H9 (cell line): Measurements from ENCODE around the gene MEGF10. TPM values are rescaled to one million over a fixed set of nuclear protein-coding genes. Genes with fewer than 3 reads are reported as not detected.
A peak's percentile ranks its signal among the peaks of the same experiment; 100 is the strongest.

ENCODE experiments used
- DNase-seq: peaks from one replicate; pipeline ENCODE4 v3.0.0-alpha.2; 2017
- H2AFZ ChIP-seq: one replicate; pipeline ENCODE4 v1.6.1; 2013; ENCODE audit warnings: mild to moderate bottlenecking, low read length, control low read depth, moderate library complexity
- H2AK5ac ChIP-seq: 2 replicates; pipeline ENCODE4 v1.6.1; 2013; ENCODE audit warnings: low read length, control low read depth, mixed read lengths; ENCODE audit not compliant: insufficient read length
- H2BK120ac ChIP-seq: one replicate; pipeline ENCODE4 v1.6.1; 2013; ENCODE audit warnings: low read depth, mild to moderate bottlenecking, low read length, control low read depth, inconsistent platforms; ENCODE audit not compliant: poor library complexity, severe bottlenecking
- H2BK12ac ChIP-seq: 2 replicates; pipeline ENCODE4 v1.6.1; 2013; ENCODE audit warnings: low read length, control low read depth, mixed read lengths, low read depth; ENCODE audit not compliant: insufficient read length
- H2BK15ac ChIP-seq: 2 replicates; pipeline ENCODE4 v1.6.1; 2013; ENCODE audit warnings: low read depth, low read length, control low read depth
- H2BK20ac ChIP-seq: one replicate; pipeline ENCODE4 v1.6.1; 2013; ENCODE audit warnings: low read depth, mild to moderate bottlenecking, low read length, control low read depth, inconsistent platforms; ENCODE audit not compliant: poor library complexity, severe bottlenecking
- H2BK5ac ChIP-seq: 2 replicates; pipeline ENCODE4 v1.6.1; 2013; ENCODE audit warnings: low read length, control low read depth, mixed read lengths; ENCODE audit not compliant: insufficient read length
- H3K14ac ChIP-seq: 2 replicates; pipeline ENCODE4 v1.6.1; 2013; ENCODE audit warnings: low read length, control low read depth; ENCODE audit not compliant: insufficient read depth
- H3K18ac ChIP-seq: 2 replicates; pipeline ENCODE4 v1.6.1; 2013; ENCODE audit warnings: low read depth, mild to moderate bottlenecking, mixed read lengths, low read length, control low read depth; ENCODE audit not compliant: insufficient read length
- H3K23ac ChIP-seq: 2 replicates; pipeline ENCODE4 v1.6.1; 2013; ENCODE audit warnings: low read length, control low read depth, mixed read lengths, low read depth; ENCODE audit not compliant: insufficient read length
- H3K23me2 ChIP-seq: 2 replicates; pipeline ENCODE4 v1.6.1; 2013; ENCODE audit warnings: low read depth, mild to moderate bottlenecking, mixed read lengths, low read length, control low read depth; ENCODE audit not compliant: insufficient read length, poor library complexity, severe bottlenecking
- H3K27ac ChIP-seq: 2 replicates; pipeline ENCODE4 v1.5.1; 2013; ENCODE audit warnings: low read length, control low read depth, mixed read lengths, low read depth; ENCODE audit not compliant: insufficient read length
- H3K27me3 ChIP-seq: 2 replicates; pipeline ENCODE4 v1.6.1; 2013; ENCODE audit warnings: low read length, control low read depth, inconsistent platforms; ENCODE audit not compliant: insufficient read depth
- H3K4ac ChIP-seq: 2 replicates; pipeline ENCODE4 v1.6.1; 2013; ENCODE audit warnings: low read depth, mild to moderate bottlenecking, control low read depth, inconsistent platforms, low read length, moderate library complexity
- H3K4me1 ChIP-seq: 2 replicates; pipeline ENCODE4 v1.6.1; 2013; ENCODE audit warnings: low read length, control low read depth, inconsistent platforms; ENCODE audit not compliant: insufficient read depth
- H3K4me2 ChIP-seq: 2 replicates; pipeline ENCODE4 v1.6.1; 2013; ENCODE audit warnings: low read length, control low read depth, mixed read lengths; ENCODE audit not compliant: insufficient read length, insufficient read depth
- H3K56ac ChIP-seq: 2 replicates; pipeline ENCODE4 v1.6.1; 2013; ENCODE audit warnings: low read depth, mild to moderate bottlenecking, mixed read lengths, low read length, control low read depth; ENCODE audit not compliant: insufficient read length
- H3K79me1 ChIP-seq: 2 replicates; pipeline ENCODE4 v1.6.1; 2013; ENCODE audit warnings: low read depth, mild to moderate bottlenecking, moderate library complexity, low read length, control low read depth, inconsistent platforms; ENCODE audit not compliant: insufficient read depth, poor library complexity, severe bottlenecking
- H3K79me2 ChIP-seq: 2 replicates; pipeline ENCODE4 v1.6.1; 2013; ENCODE audit warnings: low read length, control low read depth, inconsistent platforms; ENCODE audit not compliant: insufficient read depth
- H3K9ac ChIP-seq: 2 replicates; pipeline ENCODE4 v1.6.1; 2013; ENCODE audit warnings: low read length, control low read depth, mixed read lengths; ENCODE audit not compliant: insufficient read length; ENCODE audit errors: extremely low read depth
- H3K9me3 ChIP-seq: one replicate; pipeline ENCODE4 v1.6.1; 2013; ENCODE audit warnings: low read depth, low read length, inconsistent platforms; ENCODE audit not compliant: control insufficient read depth
- H3T11ph ChIP-seq: one replicate; pipeline ENCODE4 v1.6.1; 2013; ENCODE audit warnings: mild to moderate bottlenecking, low read length, control low read depth, inconsistent platforms
- H4K20me1 ChIP-seq: one replicate; pipeline ENCODE4 v1.6.1; 2013; ENCODE audit not compliant: control insufficient read depth, insufficient read length, insufficient read depth
- H4K5ac ChIP-seq: 2 replicates; pipeline ENCODE4 v1.6.1; 2013; ENCODE audit warnings: low read depth, mild to moderate bottlenecking, mixed read lengths, low read length, control low read depth; ENCODE audit not compliant: insufficient read length
- H4K8ac ChIP-seq: replicated peaks from 2 replicates; pipeline ENCODE4 v1.6.1; 2013; ENCODE audit warnings: low read length, control low read depth, mixed read lengths, low read depth; ENCODE audit not compliant: insufficient read length
- H4K91ac ChIP-seq: 2 replicates; pipeline ENCODE4 v1.6.1; 2013; ENCODE audit warnings: low read depth, mild to moderate bottlenecking, moderate library complexity, mixed read lengths, low read length, control low read depth; ENCODE audit not compliant: insufficient read length
- H3K27ac Mint-ChIP-seq, 3 experiments: 2 replicates in 2 of 3; 3 replicates in 1 of 3; pipeline ENCODE4 v1.8.0; 2020 to 2021; ENCODE audit warnings: mixed read lengths in 3 of 3, mild to moderate bottlenecking in 1 of 3, moderate library complexity in 1 of 3
- H3K27me3 Mint-ChIP-seq: 2 replicates; pipeline ENCODE4 v1.8.0; 2021; ENCODE audit warnings: low read depth, mild to moderate bottlenecking, moderate library complexity, mixed read lengths
- H3K36me3 Mint-ChIP-seq, 3 experiments: 2 replicates in 2 of 3; 3 replicates in 1 of 3; pipeline ENCODE4 v1.8.0; 2020 to 2021; ENCODE audit warnings: low read depth in 3 of 3, mixed read lengths in 3 of 3; ENCODE audit not compliant: insufficient read depth in 1 of 3
- H3K4me1 Mint-ChIP-seq, 2 experiments: 2 replicates each; pipeline ENCODE4 v1.8.0; 2020; ENCODE audit warnings: mixed read lengths in 2 of 2
- H3K4me3 Mint-ChIP-seq, 2 experiments: 2 replicates in 1 of 2; 3 replicates in 1 of 2; pipeline ENCODE4 v1.8.0; 2020 to 2021; ENCODE audit warnings: mild to moderate bottlenecking in 2 of 2, mixed read lengths in 2 of 2, moderate library complexity in 1 of 2
- H3K9me3 Mint-ChIP-seq, 2 experiments: 2 replicates in 1 of 2; 3 replicates in 1 of 2; pipeline ENCODE4 v1.8.0; 2020; ENCODE audit warnings: mild to moderate bottlenecking in 2 of 2, mixed read lengths in 2 of 2, moderate library complexity in 1 of 2
- CTCF ChIP-seq: fragments of 200-600 bp; sonication (generic); conservative IDR thresholded peaks from 3 replicates; pipeline ENCODE4 v1.8.0; 2021; ENCODE audit warnings: antibody characterized with exemption, mild to moderate bottlenecking
- WGBS: extraction: QIAGEN DNeasy Blood & Tissue Kit; methylation state at CpG from one replicate; pipeline ENCODE4 v1.1.7; 2013; ENCODE audit warnings: missing lambda C conversion rate, low lambda C conversion rate, mixed read lengths; ENCODE audit not compliant: insufficient read length; ENCODE audit errors: extremely low coverage; 5-methylcytosine and 5-hydroxymethylcytosine counted together
- total RNA-seq: library from RNA; stranded (reverse); gene quantifications from 2 replicates; pipeline ENCODE4 v1.2.1, GENCODE V29; 2021

MEGF10 gene
- total RNA-seq, 1 experiment from 2014 or later = 36.5 TPM

GRCh38 chr5:127326976-127327755, 36.6 kb downstream of the MEGF10 start:
- Histone ChIP-seq H2AFZ (no peak overlapping the region), H2BK20ac (no peak overlapping the region), H3K27me3 (no peaks in the 10 kb centered on the region), H4K5ac (no peak overlapping the region), H2BK5ac (no peak overlapping the region), H3K4me2 (no peak overlapping the region), H4K20me1 (peaks cover 3% of the 10 kb centered on the region), H3K79me2 (peaks cover 2% of the 10 kb centered on the region; the same call in 1 of the 2 replicates), H3K23ac (no peak overlapping the region), H2AK5ac (no peak overlapping the region), H3K56ac (no peak overlapping the region), H3K18ac (no peak overlapping the region), H3K23me2 (no peaks in the 10 kb centered on the region), H2BK120ac (no peak overlapping the region), H3K9ac (no peak overlapping the region), H3T11ph (no peak overlapping the region), H4K91ac (no peak overlapping the region), H3K4ac (no peak overlapping the region), H2BK15ac (no peak overlapping the region), H3K4me1 (peaks cover 19% of the 10 kb centered on the region; the same call in 1 of the 2 replicates), H2BK12ac (no peak overlapping the region), H3K79me1 (no peaks in the 10 kb centered on the region), H4K8ac (no peak overlapping the region), H3K14ac (no peak overlapping the region), H3K27ac (no peak overlapping the region), H3K9me3 (no peaks in the 10 kb centered on the region)
- peaks cover 0 to 4% (median 2%) of the 10 kb centered on the region in 3 experiments; a peak in 2 of 7 replicates for H3K36me3 Mint-ChIP-seq
- H3K9me3 Mint-ChIP-seq = no peaks in the 10 kb centered on the region
- no peak for DNase-seq
- no peak overlapping the region for H3K4me3 Mint-ChIP-seq
- peaks cover 63 to 74% of the 10 kb centered on the region in 2 experiments for H3K4me1 Mint-ChIP-seq
- WGBS = no CpG with 5 or more reads among the region's 1 CpG
- no peaks in the 10 kb centered on the region for H3K27me3 Mint-ChIP-seq
- peak overlapping the region in 1 of 3 experiments; percentile 88; a peak in 2 of 7 replicates for H3K27ac Mint-ChIP-seq
- TF ChIP-seq CTCF = no peak
